IMR-90 (cell line): ENCODE data around the gene COX10. TPM values are rescaled to one million over a fixed set of nuclear protein-coding genes. Genes with fewer than 3 reads are reported as not detected.

ENCODE experiments used
- ATAC-seq: fragments of 200-7000 bp; cut with Tn5 transposase; 2 replicates; pipeline ENCODE4 v1.9.1; 2020; ENCODE audit warnings: low read depth, mild to moderate bottlenecking, moderate library complexity
- BruUV-seq: library from RNA; stranded (reverse); fragments of 400-500 nt; replicated peaks from 2 replicates; lab custom pipeline; 2021; lab: Mats Ljungman, UMichigan
- CTCF ChIA-PET: fragments of 300-600 bp; formaldehyde crosslinking; extraction: SDS; loops from one replicate; lab custom pipeline; 2021; ENCODE audit warnings: antibody characterized with exemption; lab: Yijun Ruan, JAX
- POLR2A ChIA-PET: fragments of 300-600 bp; sonication (Branson Sonifier 250); formaldehyde crosslinking; loops from one replicate; lab custom pipeline; 2022; ENCODE audit warnings: antibody characterized with exemption; ENCODE audit not compliant: unreplicated experiment; lab: Charles Lee
- DNase-seq: peaks from one replicate; pipeline ENCODE4 v3.0.0; 2013
- H2AFZ ChIP-seq: replicated peaks from 2 replicates; pipeline ENCODE3; 2013; ENCODE audit warnings: low read length, mild to moderate bottlenecking; ENCODE audit not compliant: poor library complexity
- H2AK5ac ChIP-seq: 2 replicates; pipeline ENCODE4 v1.6.1; 2013; ENCODE audit warnings: low read depth, low read length, inconsistent platforms
- H2AK9ac ChIP-seq: replicated peaks from 2 replicates; pipeline ENCODE3; 2013; ENCODE audit warnings: mild to moderate bottlenecking, low read depth, low read length, moderate library complexity; ENCODE audit not compliant: poor library complexity
- H2BK120ac ChIP-seq: 2 replicates; pipeline ENCODE4 v1.6.1; 2013; ENCODE audit warnings: low read depth, low read length, inconsistent platforms
- H2BK15ac ChIP-seq: 3 replicates; pipeline ENCODE4 v1.6.1; 2013; ENCODE audit warnings: low read depth, low read length, inconsistent platforms
- H2BK20ac ChIP-seq: 2 replicates; pipeline ENCODE4 v1.6.1; 2013; ENCODE audit warnings: low read depth, mild to moderate bottlenecking, inconsistent platforms, low read length, moderate library complexity
- H2BK5ac ChIP-seq: 2 replicates; pipeline ENCODE4 v1.6.1; 2013; ENCODE audit warnings: mild to moderate bottlenecking, low read depth, low read length, inconsistent platforms; ENCODE audit not compliant: poor library complexity, severe bottlenecking
- H3K14ac ChIP-seq: replicated peaks from 2 replicates; pipeline ENCODE4 v1.6.1; 2013; ENCODE audit warnings: low read depth, low read length, inconsistent platforms
- H3K18ac ChIP-seq: 2 replicates; pipeline ENCODE4 v1.6.1; 2013; ENCODE audit warnings: low read depth, low read length, control low read depth
- H3K23ac ChIP-seq: 2 replicates; pipeline ENCODE4 v1.6.1; 2013; ENCODE audit warnings: low read depth, low read length, inconsistent platforms
- H3K27ac ChIP-seq: 2 replicates; pipeline ENCODE4 v1.5.1; 2013; ENCODE audit warnings: mild to moderate bottlenecking, control low read depth, low read length; ENCODE audit not compliant: insufficient read depth
- H3K27me3 ChIP-seq: 2 replicates; pipeline ENCODE4 v1.6.1; 2013; ENCODE audit warnings: low read length; ENCODE audit not compliant: control insufficient read depth, insufficient read depth
- H3K36me3 ChIP-seq: 2 replicates; pipeline ENCODE4 v1.6.1; 2013; ENCODE audit warnings: low read length, mixed read lengths; ENCODE audit not compliant: control insufficient read depth, insufficient read depth
- H3K4ac ChIP-seq: 2 replicates; pipeline ENCODE4 v1.6.1; 2013; ENCODE audit warnings: low read depth, low read length, inconsistent platforms
- H3K4me1 ChIP-seq: 2 replicates; pipeline ENCODE4 v1.6.1; 2013; ENCODE audit warnings: low read length, mixed read lengths; ENCODE audit not compliant: control insufficient read depth, insufficient read depth
- H3K4me2 ChIP-seq: 2 replicates; pipeline ENCODE4 v1.6.1; 2013; ENCODE audit warnings: low read depth, mild to moderate bottlenecking, control low read depth, low read length, moderate library complexity
- H3K4me3 ChIP-seq: 2 replicates; pipeline ENCODE4 v1.5.1; 2013; ENCODE audit warnings: low read depth, mild to moderate bottlenecking, control low read depth, low read length, moderate library complexity; ENCODE audit not compliant: insufficient read depth
- H3K56ac ChIP-seq: 2 replicates; pipeline ENCODE4 v1.6.1; 2013; ENCODE audit warnings: low read length, inconsistent platforms; ENCODE audit not compliant: insufficient read depth; ENCODE audit errors: extremely low read depth
- H3K79me1 ChIP-seq, 2 experiments: 2 replicates each; pipeline ENCODE4 v1.6.1; 2013; ENCODE audit warnings: low read length in 2 of 2, inconsistent platforms in 1 of 2, low read depth in 1 of 2
- H3K9ac ChIP-seq: 2 replicates; pipeline ENCODE4 v1.6.1; 2013; ENCODE audit warnings: low read depth, low read length, control low read depth
- H3K9me1 ChIP-seq: 2 replicates; pipeline ENCODE4 v1.6.1; 2013; ENCODE audit warnings: low read length, inconsistent platforms; ENCODE audit not compliant: insufficient read depth
- H3K9me3 ChIP-seq: 2 replicates; pipeline ENCODE4 v1.6.1; 2013; ENCODE audit warnings: low read length; ENCODE audit not compliant: control insufficient read depth, insufficient read depth
- H4K20me1 ChIP-seq: 2 replicates; pipeline ENCODE4 v1.6.1; 2013; ENCODE audit warnings: low read length, inconsistent platforms; ENCODE audit not compliant: insufficient read depth
- H4K5ac ChIP-seq: 2 replicates; pipeline ENCODE4 v1.6.1; 2013; ENCODE audit warnings: mild to moderate bottlenecking, low read depth, low read length, control low read depth
- H4K8ac ChIP-seq, 2 experiments: 2 replicates each; pipeline ENCODE4 v1.6.1; 2013; ENCODE audit warnings: low read depth in 2 of 2, low read length in 2 of 2, control low read depth in 1 of 2, inconsistent platforms in 1 of 2
- H4K91ac ChIP-seq: 2 replicates; pipeline ENCODE4 v1.6.1; 2013; ENCODE audit warnings: low read depth, low read length, inconsistent platforms; ENCODE audit not compliant: insufficient read depth
- BHLHE40 ChIP-seq: fragments of 150-350 bp; IDR thresholded peaks from 2 replicates; pipeline ENCODE4 v1.6.1; 2016; ENCODE audit warnings: mild to moderate bottlenecking, low read depth, low read length
- CHD1 ChIP-seq: IDR thresholded peaks from 2 replicates; pipeline ENCODE4 v1.6.1; 2012; ENCODE audit warnings: low read depth, low read length, improper control_type of control experiment
- FOS ChIP-seq: fragments of 150-350 bp; IDR thresholded peaks from 2 replicates; pipeline ENCODE4 v1.6.1; 2016; ENCODE audit warnings: low read depth, low read length
- MAFK ChIP-seq: IDR thresholded peaks from 2 replicates; pipeline ENCODE4 v1.6.1; 2012; ENCODE audit warnings: low read depth, low read length, improper control_type of control experiment
- MAZ ChIP-seq: IDR thresholded peaks from 2 replicates; pipeline ENCODE4 v1.6.1; 2012; ENCODE audit warnings: low read depth, mild to moderate bottlenecking, low read length, improper control_type of control experiment, moderate library complexity, borderline replicate concordance
- MXI1 ChIP-seq: IDR thresholded peaks from 2 replicates; pipeline ENCODE4 v1.6.1; 2012; ENCODE audit warnings: low read depth, mild to moderate bottlenecking, low read length, moderate library complexity, borderline replicate concordance
- NFE2L2 ChIP-seq: fragments of 150-350 bp; IDR thresholded peaks from 2 replicates; pipeline ENCODE4 v1.6.1; 2016; ENCODE audit warnings: low read depth, mild to moderate bottlenecking, low read length
- POLR2A ChIP-seq: IDR thresholded peaks from 2 replicates; pipeline ENCODE4 v1.6.1; 2012; ENCODE audit warnings: mild to moderate bottlenecking, low read depth, low read length
- RAD21 ChIP-seq: IDR thresholded peaks from 2 replicates; pipeline ENCODE4 v1.6.1; 2012; ENCODE audit warnings: low read length, improper control_type of control experiment
- RCOR1 ChIP-seq: IDR thresholded peaks from 2 replicates; pipeline ENCODE4 v1.6.1; 2012; ENCODE audit warnings: mild to moderate bottlenecking, low read length, improper control_type of control experiment; ENCODE audit not compliant: insufficient replicate concordance
- RFX5 ChIP-seq: IDR thresholded peaks from 2 replicates; pipeline ENCODE4 v1.8.0; 2012; ENCODE audit warnings: low read depth, mild to moderate bottlenecking, low read length, moderate library complexity
- SMC3 ChIP-seq: fragments of 150-350 bp; IDR thresholded peaks from 2 replicates; pipeline ENCODE4 v1.6.1; 2016; ENCODE audit warnings: low read depth, mild to moderate bottlenecking, antibody characterized with exemption, low read length, moderate library complexity
- WGBS, 2 experiments: methylation state at CpG; one replicate each; pipeline versions ENCODE4 v1.1.5 to v1.1.7; 2013; ENCODE audit warnings: missing lambda C conversion rate in 2 of 2; ENCODE audit not compliant: insufficient read length in 1 of 2; ENCODE audit errors: extremely low coverage in 2 of 2; 5-methylcytosine and 5-hydroxymethylcytosine counted together
- dilution Hi-C: fragments of 300-500 bp; cut with HindIII; formaldehyde crosslinking; loops from one replicate; pipeline ENCODE4 v1.14.3; 2018; ENCODE audit warnings: low sequenced_read_pairs; ENCODE audit not compliant: unreplicated experiment
- in situ Hi-C: fragments of 300-500 bp; cut with MboI; formaldehyde crosslinking; loops from 3 replicates; pipeline ENCODE4 v1.14.3; 2019; ENCODE audit warnings: low sequenced_read_pairs, inconsistent platforms, mixed read lengths
- intact Hi-C: fragments of 100-400 bp; cut with micrococcal nuclease; formaldehyde crosslinking; loops from 2 replicates; pipeline ENCODE4 v1.10.0; 2022
- polyA plus RNA-seq, 3 experiments: library from polyadenylated mRNA; depleted of rRNA; stranded (reverse); fragments of >200 nt; gene quantifications; 2 replicates each; pipeline ENCODE4 v1.2.3, GENCODE V29; 2012; ENCODE audit warnings: low replicate concordance in 1 of 3
- total RNA-seq: library from RNA; depleted of rRNA; stranded (reverse); fragments of >200 nt; gene quantifications from 2 replicates; pipeline ENCODE4 v1.2.3, GENCODE V29; 2012
- TF ChIP-seq, protein P1 (sequence below): fragments of 150-350 bp; IDR thresholded peaks from 2 replicates; pipeline ENCODE4 v1.6.1; 2016; ENCODE audit warnings: low read depth, mild to moderate bottlenecking, low read length, moderate library complexity, borderline replicate concordance
- TF ChIP-seq, protein P2 (sequence below): conservative IDR thresholded peaks from 2 replicates; pipeline ENCODE4 v1.5.1; 2012; ENCODE audit warnings: mild to moderate bottlenecking, low read depth, low read length, improper control_type of control experiment
- TF ChIP-seq, protein P3 (sequence below): fragments of 150-350 bp; IDR thresholded peaks from 2 replicates; pipeline ENCODE4 v1.6.1; 2017; ENCODE audit warnings: mild to moderate bottlenecking, antibody characterized with exemption, low read length, low read depth

The COX10 gene
- total and polyA plus RNA-seq, 2 of the 4 experiments (the other 2 are of a cell fraction): 15.4 to 16.1 TPM

DNA sequence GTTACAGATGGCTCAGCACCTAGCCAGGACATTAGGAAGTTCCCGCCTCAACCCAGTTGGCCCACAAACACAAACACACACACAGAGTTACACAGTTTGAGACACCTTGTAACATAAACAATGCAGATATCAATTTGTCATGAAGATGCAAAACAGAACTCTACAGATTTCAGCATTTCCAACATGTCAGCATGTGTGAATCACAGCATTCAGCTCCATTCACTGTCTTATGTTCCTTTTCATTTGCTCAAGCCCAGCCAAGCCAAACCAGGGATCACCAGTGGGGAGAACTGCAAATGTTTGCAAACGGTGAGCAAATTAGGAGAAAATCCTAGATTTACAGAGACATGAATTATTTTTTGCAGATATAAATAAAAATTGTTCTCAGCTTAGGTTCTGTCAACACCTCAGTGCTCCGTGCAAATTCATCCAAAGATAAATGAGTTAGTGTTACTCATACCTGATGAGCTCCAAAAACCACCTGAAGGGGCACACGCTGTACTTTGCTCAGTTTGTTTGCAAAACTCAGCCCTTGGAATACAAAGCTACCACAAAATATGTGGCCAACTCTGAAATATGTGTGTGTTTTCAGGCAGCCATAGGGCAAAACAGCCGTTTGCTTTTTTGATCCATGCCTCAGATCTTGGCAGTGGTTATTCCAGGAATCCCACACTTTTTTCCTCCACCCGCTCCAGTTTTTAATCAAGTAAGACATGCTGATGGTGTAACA is 16.3 kb upstream of the COX10 start:
- H3K4me2 ChIP-seq: no peak overlapping the region
- dilution Hi-C loops: no loop called here
- no peak overlapping the region for H2AK5ac ChIP-seq
- H3K4ac ChIP-seq: no peak overlapping the region
- H3K27ac ChIP-seq: no peak overlapping the region
- peaks cover 4% of the 10 kb centered on the region; the same call in 1 of the 2 replicates for H3K36me3 ChIP-seq
- intact Hi-C loops: loop anchor here (10.0 kb wide), 1 partner anchor 168 kb away; no protein-coding TSS in a partner anchor
- no peak overlapping the region for H3K9ac ChIP-seq
- no peak overlapping the region for H3K23ac ChIP-seq
- no peak overlapping the region for H3K56ac ChIP-seq
- WGBS, 2 experiments: no CpG with 5 or more reads among the region's 6 CpGs
- H2BK120ac ChIP-seq: no peak overlapping the region
- no peak overlapping the region for H2BK15ac ChIP-seq
- no peak overlapping the region for H4K5ac ChIP-seq
- H4K91ac ChIP-seq: no peak overlapping the region
- H3K9me3 ChIP-seq: peaks cover 2% of the 10 kb centered on the region; the same call in 1 of the 2 replicates
- no peak overlapping the region for H2BK20ac ChIP-seq
- in situ Hi-C loops: no loop called here
- H3K4me1 ChIP-seq: peaks cover 1% of the 10 kb centered on the region; the same call in 1 of the 2 replicates
- ChIA-PET CTCF (no interaction called here), POLR2A (interaction anchor here (0.5 kb wide), 2 partner anchors 280 to 1450 kb away, joined by 3 read pairs; no protein-coding TSS in a partner anchor)
- no peak overlapping the region for H2AK9ac ChIP-seq
- H2BK5ac ChIP-seq: no peak overlapping the region
- H2AFZ ChIP-seq: no peak overlapping the region
- no peaks in the 10 kb centered on the region for H4K20me1 ChIP-seq
- no TSS peak for BruUV-seq
- no peak overlapping the region for H3K14ac ChIP-seq
- H3K4me3 ChIP-seq: no peak overlapping the region
- H4K8ac ChIP-seq: no peak overlapping the region
- DNase-seq (no peak), ATAC-seq (no peak)
- H3K79me1 ChIP-seq: peaks cover 16 to 44% of the 10 kb centered on the region in 2 experiments
- no peak overlapping the region for H3K18ac ChIP-seq
- H3K27me3 ChIP-seq: no peaks in the 10 kb centered on the region
- H3K9me1 ChIP-seq: no peaks in the 10 kb centered on the region
- TF ChIP-seq NFE2L2 (no peak), RFX5 (no peak), FOS (no peak), SMC3 (no peak), MXI1 (no peak), RAD21 (no peak), BHLHE40 (no peak), MAZ (no peak), MAFK (no peak), CHD1 (no peak), POLR2A (no peak), RCOR1 (no peak)
- TF ChIP-seq, protein P1, sequence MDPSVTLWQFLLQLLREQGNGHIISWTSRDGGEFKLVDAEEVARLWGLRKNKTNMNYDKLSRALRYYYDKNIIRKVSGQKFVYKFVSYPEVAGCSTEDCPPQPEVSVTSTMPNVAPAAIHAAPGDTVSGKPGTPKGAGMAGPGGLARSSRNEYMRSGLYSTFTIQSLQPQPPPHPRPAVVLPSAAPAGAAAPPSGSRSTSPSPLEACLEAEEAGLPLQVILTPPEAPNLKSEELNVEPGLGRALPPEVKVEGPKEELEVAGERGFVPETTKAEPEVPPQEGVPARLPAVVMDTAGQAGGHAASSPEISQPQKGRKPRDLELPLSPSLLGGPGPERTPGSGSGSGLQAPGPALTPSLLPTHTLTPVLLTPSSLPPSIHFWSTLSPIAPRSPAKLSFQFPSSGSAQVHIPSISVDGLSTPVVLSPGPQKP: no peak
- TF ChIP-seq, protein P2, sequence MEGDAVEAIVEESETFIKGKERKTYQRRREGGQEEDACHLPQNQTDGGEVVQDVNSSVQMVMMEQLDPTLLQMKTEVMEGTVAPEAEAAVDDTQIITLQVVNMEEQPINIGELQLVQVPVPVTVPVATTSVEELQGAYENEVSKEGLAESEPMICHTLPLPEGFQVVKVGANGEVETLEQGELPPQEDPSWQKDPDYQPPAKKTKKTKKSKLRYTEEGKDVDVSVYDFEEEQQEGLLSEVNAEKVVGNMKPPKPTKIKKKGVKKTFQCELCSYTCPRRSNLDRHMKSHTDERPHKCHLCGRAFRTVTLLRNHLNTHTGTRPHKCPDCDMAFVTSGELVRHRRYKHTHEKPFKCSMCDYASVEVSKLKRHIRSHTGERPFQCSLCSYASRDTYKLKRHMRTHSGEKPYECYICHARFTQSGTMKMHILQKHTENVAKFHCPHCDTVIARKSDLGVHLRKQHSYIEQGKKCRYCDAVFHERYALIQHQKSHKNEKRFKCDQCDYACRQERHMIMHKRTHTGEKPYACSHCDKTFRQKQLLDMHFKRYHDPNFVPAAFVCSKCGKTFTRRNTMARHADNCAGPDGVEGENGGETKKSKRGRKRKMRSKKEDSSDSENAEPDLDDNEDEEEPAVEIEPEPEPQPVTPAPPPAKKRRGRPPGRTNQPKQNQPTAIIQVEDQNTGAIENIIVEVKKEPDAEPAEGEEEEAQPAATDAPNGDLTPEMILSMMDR: no peak
- TF ChIP-seq, protein P3, sequence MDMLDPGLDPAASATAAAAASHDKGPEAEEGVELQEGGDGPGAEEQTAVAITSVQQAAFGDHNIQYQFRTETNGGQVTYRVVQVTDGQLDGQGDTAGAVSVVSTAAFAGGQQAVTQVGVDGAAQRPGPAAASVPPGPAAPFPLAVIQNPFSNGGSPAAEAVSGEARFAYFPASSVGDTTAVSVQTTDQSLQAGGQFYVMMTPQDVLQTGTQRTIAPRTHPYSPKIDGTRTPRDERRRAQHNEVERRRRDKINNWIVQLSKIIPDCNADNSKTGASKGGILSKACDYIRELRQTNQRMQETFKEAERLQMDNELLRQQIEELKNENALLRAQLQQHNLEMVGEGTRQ: no peak
